ENCODE results near the gene ATP2B2. TPM values are rescaled to one million over a fixed set of nuclear protein-coding genes. Genes with fewer than 3 reads are reported as not detected.

The ATP2B2 gene
- total and polyA plus RNA-seq, 2 donors from 2014 or later = 0.19 to 0.22 TPM

GRCh38 chr3:10317311-10317960, 187.9 kb downstream of the ATP2B2 start:
- Histone ChIP-seq H3K4me3 (ENCODE audit: low read length in 3 of 3) (peak overlapping the region in 1 of 3 donors; percentile 12), H3K9me3 (ENCODE audit: control insufficient read depth in 2 of 3, insufficient read depth in 1 of 3, low read length in 3 of 3) (no peaks in the 10 kb centered on the region), H3K27ac (ENCODE audit: low read depth in 2 of 2, low read length in 2 of 2) (peak overlapping the region in 1 of 2 donors; percentile 25), H3K36me3 (ENCODE audit: control insufficient read depth in 2 of 3, insufficient read depth in 3 of 3, low read length in 3 of 3) (peaks cover 15 to 48% (median 33%) of the 10 kb centered on the region in 3 donors), H3K4me1 (ENCODE audit: control insufficient read depth in 2 of 3, insufficient read depth in 2 of 3, low read depth in 1 of 3, low read length in 3 of 3) (peaks cover 0 to 23% (median 3%) of the 10 kb centered on the region in 3 donors), H3K27me3 (ENCODE audit: control insufficient read depth, insufficient read depth, low read length) (no peaks in the 10 kb centered on the region), H3K9ac (ENCODE audit: low read length in 3 of 3) (no peak overlapping the region)
- intact Hi-C loops (cut with DNase I) = no loop called here
- DNase-seq = no peak
- TF ChIP-seq CTCF (IDR thresholded peaks at IDR 0.05; ENCODE audit: borderline replicate concordance, extremely low read depth, insufficient read depth) = no peak
- FAIRE-seq = no peak

DNA sequence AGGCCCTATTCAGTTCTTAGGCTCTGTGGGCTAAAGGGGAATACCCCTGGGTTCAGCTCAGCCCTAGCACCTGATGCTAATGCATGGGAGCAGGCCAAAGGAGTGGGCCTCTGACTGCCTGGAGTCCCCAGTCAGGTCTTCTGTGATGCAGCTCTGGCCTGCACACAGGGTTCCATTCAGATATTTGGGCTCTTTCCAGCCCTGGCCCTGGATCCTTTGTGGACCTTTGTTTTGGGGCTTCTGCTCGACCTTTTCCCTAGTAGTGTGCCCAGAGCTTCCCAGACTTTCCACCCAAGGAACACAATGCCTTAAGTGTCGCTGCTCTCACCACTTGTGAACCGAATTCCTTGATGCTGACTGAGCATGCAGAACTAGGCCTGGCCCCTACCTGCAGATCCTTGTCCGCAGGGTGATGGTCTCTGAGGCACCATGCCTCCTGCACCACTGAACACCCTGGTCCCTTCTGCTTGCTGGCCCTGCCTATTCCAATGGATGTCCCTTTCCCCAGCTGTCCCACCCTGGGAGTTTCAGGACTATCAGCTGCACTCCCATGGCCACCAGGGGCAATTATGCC, 189.5 kb downstream of the ATP2B2 start:
- H3K9me3 ChIP-seq (ENCODE audit: control insufficient read depth in 2 of 3, insufficient read depth in 1 of 3, low read length in 3 of 3) = no peaks in the 10 kb centered on the region
- DNase-seq (no peak), FAIRE-seq (no peak)
- peaks cover 15 to 64% (median 44%) of the 10 kb centered on the region in 3 donors for H3K36me3 ChIP-seq (ENCODE audit: control insufficient read depth in 2 of 3, insufficient read depth in 3 of 3, low read length in 3 of 3)
- no peak overlapping the region for H3K9ac ChIP-seq (ENCODE audit: low read length in 3 of 3)
- no peak overlapping the region for H3K27ac ChIP-seq (ENCODE audit: low read depth in 2 of 2, low read length in 2 of 2)
- H3K4me3 ChIP-seq (ENCODE audit: low read length in 3 of 3) = no peak overlapping the region
- no peak for TF ChIP-seq CTCF (IDR thresholded peaks at IDR 0.05; ENCODE audit: borderline replicate concordance, extremely low read depth, insufficient read depth)
- H3K27me3 ChIP-seq (ENCODE audit: control insufficient read depth, insufficient read depth, low read length) = no peaks in the 10 kb centered on the region
- intact Hi-C loops (cut with DNase I) = no loop called here
- peaks cover 0 to 23% (median 3%) of the 10 kb centered on the region in 3 donors for H3K4me1 ChIP-seq (ENCODE audit: control insufficient read depth in 2 of 3, insufficient read depth in 2 of 3, low read depth in 1 of 3, low read length in 3 of 3)

DNA sequence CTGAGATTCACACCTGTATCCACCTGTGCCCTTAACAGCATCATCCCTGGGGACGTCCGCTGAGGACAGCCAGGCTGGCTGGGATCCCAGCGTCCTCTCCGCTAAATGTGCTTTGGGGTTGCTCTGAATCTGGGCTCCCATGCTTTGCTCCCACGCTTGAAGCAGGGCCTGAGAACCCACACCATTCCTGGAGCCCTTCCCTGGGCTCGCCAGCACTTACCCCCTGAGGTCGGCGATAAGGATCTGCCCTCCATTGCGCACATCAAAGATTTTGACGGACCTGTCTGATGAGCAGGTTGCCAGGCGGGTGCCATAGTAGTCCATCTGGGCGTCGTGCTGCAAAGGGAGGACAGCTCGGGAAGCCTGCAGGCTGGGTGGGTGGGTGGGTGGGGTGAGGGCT, 190.3 kb downstream of the ATP2B2 start:
- H3K9ac ChIP-seq (ENCODE audit: low read length in 3 of 3) = no peak overlapping the region
- peaks cover 15 to 68% (median 44%) of the 10 kb centered on the region in 3 donors for H3K36me3 ChIP-seq (ENCODE audit: control insufficient read depth in 2 of 3, insufficient read depth in 3 of 3, low read length in 3 of 3)
- H3K27ac ChIP-seq (ENCODE audit: low read depth in 2 of 2, low read length in 2 of 2) = no peak overlapping the region
- H3K27me3 ChIP-seq (ENCODE audit: control insufficient read depth, insufficient read depth, low read length) = no peaks in the 10 kb centered on the region
- TF ChIP-seq CTCF (IDR thresholded peaks at IDR 0.05; ENCODE audit: borderline replicate concordance, extremely low read depth, insufficient read depth) = no peak
- intact Hi-C loops (cut with DNase I) = no loop called here
- H3K4me3 ChIP-seq (ENCODE audit: low read length in 3 of 3) = no peak overlapping the region
- FAIRE-seq (no peak), DNase-seq (no peak)
- no peaks in the 10 kb centered on the region for H3K9me3 ChIP-seq (ENCODE audit: control insufficient read depth in 2 of 3, insufficient read depth in 1 of 3, low read length in 3 of 3)
- peaks cover 0 to 19% (median 3%) of the 10 kb centered on the region in 3 donors for H3K4me1 ChIP-seq (ENCODE audit: control insufficient read depth in 2 of 3, insufficient read depth in 2 of 3, low read depth in 1 of 3, low read length in 3 of 3)

Data from kidney (tissue), 14 donors.